MM.1S (cell line): ENCODE measurements around the gene FOXI1.

Experiments used
- DNase-seq: peaks from one replicate; pipeline ENCODE4 v3.0.0-alpha.2; 2015
- H2AFZ ChIP-seq: fragments of 300-600 bp; sonication (generic); 2 replicates; pipeline ENCODE4 v1.6.0; 2016; ENCODE audit warnings: antibody characterized with exemption, low read length
- H3F3A ChIP-seq: fragments of 300-600 bp; sonication (generic); 2 replicates; pipeline ENCODE4 v1.6.1; 2016; ENCODE audit warnings: mild to moderate bottlenecking, antibody characterized with exemption, low read length, moderate library complexity, mixed read lengths; ENCODE audit not compliant: insufficient read depth
- H3K27ac ChIP-seq: fragments of 300-600 bp; sonication (generic); 2 replicates; pipeline ENCODE4 v1.5.1; 2016; ENCODE audit warnings: mild to moderate bottlenecking, low read length
- H3K27me3 ChIP-seq: fragments of 300-600 bp; sonication (generic); replicated peaks from 2 replicates; pipeline ENCODE4 v1.6.0; 2016; ENCODE audit warnings: low read length; ENCODE audit not compliant: insufficient read depth
- H3K36me3 ChIP-seq: fragments of 300-600 bp; sonication (generic); replicated peaks from 2 replicates; pipeline ENCODE4 v1.6.1; 2016; ENCODE audit warnings: mild to moderate bottlenecking, low read length, mixed read lengths; ENCODE audit not compliant: insufficient read depth
- H3K4me1 ChIP-seq: fragments of 300-600 bp; sonication (generic); 2 replicates; pipeline ENCODE4 v1.6.1; 2016; ENCODE audit warnings: low read length, mixed read lengths
- H3K4me2 ChIP-seq: fragments of 300-600 bp; sonication (generic); 2 replicates; pipeline ENCODE4 v1.6.0; 2016; ENCODE audit warnings: low read depth, low read length
- H3K4me3 ChIP-seq: fragments of 300-600 bp; sonication (generic); 2 replicates; pipeline ENCODE4 v1.5.1; 2016; ENCODE audit warnings: low read length, mixed read lengths
- H3K79me2 ChIP-seq: fragments of 300-600 bp; sonication (generic); 2 replicates; pipeline ENCODE4 v1.6.1; 2016; ENCODE audit warnings: mixed run types, low read length, mixed read lengths
- H3K9ac ChIP-seq: fragments of 300-600 bp; sonication (generic); 2 replicates; pipeline ENCODE4 v1.6.1; 2016; ENCODE audit warnings: low read length, mixed read lengths
- H3K9me2 ChIP-seq: fragments of 300-600 bp; sonication (generic); replicated peaks from 2 replicates; pipeline ENCODE4 v1.6.1; 2016; ENCODE audit warnings: mild to moderate bottlenecking, low read length, mixed read lengths; ENCODE audit not compliant: insufficient read depth
- H3K9me3 ChIP-seq: fragments of 300-600 bp; sonication (generic); replicated peaks from 2 replicates; pipeline ENCODE4 v1.6.1; 2016; ENCODE audit warnings: mild to moderate bottlenecking, low read length, mixed read lengths; ENCODE audit not compliant: insufficient read depth
- H4K20me1 ChIP-seq: fragments of 300-600 bp; sonication (generic); 2 replicates; pipeline ENCODE4 v1.6.1; 2016; ENCODE audit warnings: mild to moderate bottlenecking, low read length, moderate library complexity, mixed read lengths; ENCODE audit not compliant: insufficient read depth
- EZH2 ChIP-seq: fragments of 300-600 bp; sonication (generic); optimal IDR thresholded peaks from 2 replicates; pipeline ENCODE3; 2017; ENCODE audit warnings: low read depth, mild to moderate bottlenecking, antibody characterized with exemption, low read length, mixed read lengths
- EZH2phosphoT487 ChIP-seq: fragments of 300-600 bp; sonication (generic); IDR thresholded peaks from 2 replicates; pipeline ENCODE4 v1.6.1; 2018; ENCODE audit warnings: antibody characterized with exemption, low read length
- TF ChIP-seq, protein P1 (sequence below): fragments of 300-600 bp; sonication (generic); IDR thresholded peaks from 2 replicates; pipeline ENCODE4 v1.5.1; 2016; ENCODE audit warnings: antibody characterized with exemption, low read length, mixed read lengths

Gene FOXI1

DNA sequence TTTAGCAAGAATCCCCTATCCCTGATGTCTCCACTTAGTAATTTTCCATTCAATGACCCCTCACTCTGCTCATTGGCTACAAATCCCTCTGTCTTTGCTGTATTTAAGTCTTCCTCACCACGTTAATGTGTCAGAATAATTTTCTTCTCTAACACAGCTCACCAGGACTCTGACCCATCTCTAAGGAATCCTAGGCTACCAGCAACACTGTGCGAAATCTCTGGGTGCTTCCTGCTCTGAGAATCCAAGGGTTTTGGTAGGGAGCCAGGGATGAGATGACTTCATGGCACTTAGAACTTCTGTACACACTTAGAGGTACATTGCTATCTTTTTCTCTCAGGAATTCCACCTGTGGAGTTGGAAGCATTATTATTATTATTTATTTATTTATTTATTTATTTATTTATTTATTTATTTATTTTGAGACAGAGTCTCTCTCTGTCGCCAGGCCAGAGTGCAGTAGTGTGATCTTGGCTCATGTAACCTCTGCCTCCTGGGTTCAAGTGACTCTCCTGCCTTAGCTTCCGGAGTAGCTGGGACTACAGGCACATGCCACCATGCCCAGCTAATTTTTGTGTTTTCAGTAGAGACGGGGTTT, 53.5 kb downstream of the FOXI1 start:
- Histone ChIP-seq H3F3A (peaks cover 5% of the 10 kb centered on the region), H3K27me3 (no peaks in the 10 kb centered on the region), H3K9me3 (no peaks in the 10 kb centered on the region), H3K9ac (no peak overlapping the region), H3K4me3 (no peak overlapping the region), H3K27ac (no peak overlapping the region), H3K9me2 (no peaks in the 10 kb centered on the region), H3K4me1 (0 out of 2 replicates have a peak, but pooled peaks cover 3% of the 10 kb centered on the region), H3K79me2 (no peaks in the 10 kb centered on the region), H3K4me2 (no peak overlapping the region), H3K36me3 (no peaks in the 10 kb centered on the region), H4K20me1 (no peaks in the 10 kb centered on the region), H2AFZ (no peak overlapping the region)
- DNase-seq: no peak
- no peak for TF ChIP-seq EZH2phosphoT487
- TF ChIP-seq EZH2: no peak
- TF ChIP-seq, protein P1, sequence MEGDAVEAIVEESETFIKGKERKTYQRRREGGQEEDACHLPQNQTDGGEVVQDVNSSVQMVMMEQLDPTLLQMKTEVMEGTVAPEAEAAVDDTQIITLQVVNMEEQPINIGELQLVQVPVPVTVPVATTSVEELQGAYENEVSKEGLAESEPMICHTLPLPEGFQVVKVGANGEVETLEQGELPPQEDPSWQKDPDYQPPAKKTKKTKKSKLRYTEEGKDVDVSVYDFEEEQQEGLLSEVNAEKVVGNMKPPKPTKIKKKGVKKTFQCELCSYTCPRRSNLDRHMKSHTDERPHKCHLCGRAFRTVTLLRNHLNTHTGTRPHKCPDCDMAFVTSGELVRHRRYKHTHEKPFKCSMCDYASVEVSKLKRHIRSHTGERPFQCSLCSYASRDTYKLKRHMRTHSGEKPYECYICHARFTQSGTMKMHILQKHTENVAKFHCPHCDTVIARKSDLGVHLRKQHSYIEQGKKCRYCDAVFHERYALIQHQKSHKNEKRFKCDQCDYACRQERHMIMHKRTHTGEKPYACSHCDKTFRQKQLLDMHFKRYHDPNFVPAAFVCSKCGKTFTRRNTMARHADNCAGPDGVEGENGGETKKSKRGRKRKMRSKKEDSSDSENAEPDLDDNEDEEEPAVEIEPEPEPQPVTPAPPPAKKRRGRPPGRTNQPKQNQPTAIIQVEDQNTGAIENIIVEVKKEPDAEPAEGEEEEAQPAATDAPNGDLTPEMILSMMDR: no peak
